ENCODE data around the gene IFNL2. TPM values are rescaled to one million over a fixed set of nuclear protein-coding genes. Genes with fewer than 3 reads are reported as not detected.
"Not testable (repeated sequence)": the region's sequence is repeated elsewhere in the genome, so short reads cannot be mapped to it uniquely, and the experiment has no call there.

The IFNL2 gene
- polyA plus RNA-seq: not detected

GRCh38 chr19:39268085-39268484 is at the start of gene IFNL2:
IFNL2 (plus strand) TSS chr19:39268396; CDS start chr19:39268569, 173 bp downstream.
- not testable (repeated sequence) for H3K4me1 Mint-ChIP-seq, H3K27ac Mint-ChIP-seq, H3K9me3 Mint-ChIP-seq, H3K36me3 Mint-ChIP-seq, H3K4me3 Mint-ChIP-seq
- H3K27me3 Mint-ChIP-seq: peaks cover 22% of the 10 kb centered on the region

- not testable (repeated sequence) for H3K36me3 Mint-ChIP-seq, H3K4me3 Mint-ChIP-seq, H3K27ac Mint-ChIP-seq
Measured at GRCh38 chr19:39219108-39219507, 49.1 kb upstream of the IFNL2 start.

GRCh38 chr19:39223703-39224279 is 44.4 kb upstream of the IFNL2 start:
- peaks cover 0 to 1% (median 0%) of the 10 kb centered on the region in 3 donors for H3K9me3 Mint-ChIP-seq
- no peak overlapping the region for H3K4me3 Mint-ChIP-seq
- H3K4me1 Mint-ChIP-seq: peaks cover 0 to 1% (median 0%) of the 10 kb centered on the region in 3 donors

More at GRCh38 chr19:39219108-39219507, 49.1 kb upstream of the IFNL2 start:
- H3K27me3 Mint-ChIP-seq: peaks cover 29% of the 10 kb centered on the region
- not testable (repeated sequence) for H3K4me1 Mint-ChIP-seq, H3K9me3 Mint-ChIP-seq

DNA sequence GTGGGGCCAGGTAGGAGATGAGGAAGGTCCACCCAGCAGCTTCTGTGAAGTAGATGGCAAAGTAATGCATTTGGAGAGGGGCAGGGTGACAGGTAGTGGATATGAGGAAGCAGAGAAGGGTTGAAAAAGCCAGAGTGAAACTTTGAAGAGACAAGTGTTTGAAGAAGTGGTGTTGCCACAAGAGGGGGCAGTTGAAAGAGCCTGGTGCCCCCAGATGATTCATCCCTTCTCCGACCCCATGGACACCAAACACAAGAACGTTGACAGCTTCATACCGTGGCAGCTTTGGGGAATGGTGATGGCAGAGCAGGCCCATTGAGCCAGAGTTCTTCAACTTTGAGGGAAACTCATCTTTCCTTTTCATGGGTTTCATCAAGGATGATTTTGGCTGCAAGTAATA is 43.3 kb upstream of the IFNL2 start:
- Mint-ChIP-seq H3K9me3 (no peaks in the 10 kb centered on the region), H3K27me3 (peaks cover 34% of the 10 kb centered on the region), H3K36me3 (no peaks in the 10 kb centered on the region), H3K27ac (no peak overlapping the region), H3K4me3 (no peak overlapping the region), H3K4me1 (no peaks in the 10 kb centered on the region)

More at GRCh38 chr19:39223703-39224279, 44.4 kb upstream of the IFNL2 start:
- Mint-ChIP-seq H3K27me3 (peaks cover 38% of the 10 kb centered on the region), H3K36me3 (peaks cover 3% of the 10 kb centered on the region), H3K27ac (no peak overlapping the region)

GRCh38 chr19:39230096-39230764 is 38.0 kb upstream of the IFNL2 start:
- Mint-ChIP-seq H3K27me3 (peaks cover 5% of the 10 kb centered on the region), H3K9me3 (peaks cover 0 to 4% (median 0%) of the 10 kb centered on the region in 3 donors), H3K27ac (no peak overlapping the region), H3K36me3 (no peaks in the 10 kb centered on the region), H3K4me1 (no peaks in the 10 kb centered on the region), H3K4me3 (no peak overlapping the region)

- H3K4me1 Mint-ChIP-seq: peaks cover 0 to 4% (median 4%) of the 10 kb centered on the region in 3 donors
- H3K9me3 Mint-ChIP-seq: peaks cover 0 to 4% (median 0%) of the 10 kb centered on the region in 3 donors
- no peaks in the 10 kb centered on the region for H3K36me3 Mint-ChIP-seq
- H3K27ac Mint-ChIP-seq: no peak overlapping the region
- H3K27me3 Mint-ChIP-seq: peaks cover 8% of the 10 kb centered on the region
- H3K4me3 Mint-ChIP-seq: no peak overlapping the region
Measured at GRCh38 chr19:39232708-39233107, 35.5 kb upstream of the IFNL2 start.

GRCh38 chr19:39236527-39236926 is 31.7 kb upstream of the IFNL2 start:
- Mint-ChIP-seq H3K4me1 (peaks cover 0 to 9% (median 8%) of the 10 kb centered on the region in 3 donors), H3K9me3 (no peaks in the 10 kb centered on the region), H3K27ac (no peak overlapping the region), H3K4me3 (no peak overlapping the region), H3K27me3 (peaks cover 11% of the 10 kb centered on the region), H3K36me3 (no peaks in the 10 kb centered on the region)

DNA sequence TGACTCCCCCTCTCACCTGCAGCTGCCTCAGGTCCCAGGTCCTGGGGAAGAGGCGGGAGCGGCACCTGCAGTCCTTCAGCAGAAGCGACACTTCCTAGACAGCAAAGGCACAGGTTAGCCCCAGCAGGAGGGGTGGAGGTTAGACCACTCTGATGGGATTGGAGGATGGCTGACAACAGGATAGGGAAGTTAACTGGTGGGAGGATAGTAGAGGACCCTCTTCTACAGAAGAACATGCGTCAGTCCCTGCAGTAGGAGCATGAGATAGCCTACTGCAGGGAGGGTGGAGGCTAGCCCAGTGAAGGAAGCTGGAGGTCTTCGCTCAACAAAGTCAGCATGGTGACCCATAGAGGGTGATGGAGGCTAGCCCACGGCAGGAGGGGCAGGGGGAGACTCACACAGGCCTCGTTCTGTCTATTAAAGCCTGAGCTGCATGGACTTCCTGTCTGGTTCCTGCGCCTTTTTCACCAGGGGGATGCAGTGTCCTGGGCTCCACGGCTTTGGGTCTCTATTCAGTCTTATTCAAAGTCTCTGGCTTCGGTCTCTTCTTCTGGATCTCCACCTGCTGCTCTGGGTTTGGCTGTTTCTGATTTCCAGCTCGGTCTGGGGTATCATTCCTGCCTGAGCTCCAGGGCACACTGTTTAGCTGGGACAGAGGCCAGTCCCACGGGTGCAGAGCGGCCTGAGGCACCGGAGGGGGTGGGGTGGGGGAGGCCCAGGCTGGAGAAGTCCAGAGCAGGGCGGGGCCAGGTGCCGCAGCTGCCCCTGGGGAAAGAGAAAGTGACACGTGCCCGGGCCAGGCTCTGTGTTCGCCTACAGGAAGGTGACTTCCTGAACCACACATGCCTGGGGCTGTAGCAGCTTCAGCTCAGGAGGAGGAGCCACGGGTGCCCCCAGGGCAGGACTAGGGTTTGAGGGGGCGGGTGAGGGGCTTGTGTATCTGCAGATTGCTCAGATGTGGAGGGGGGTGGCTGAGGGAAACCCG is 30.7 kb upstream of the IFNL2 start:
- Mint-ChIP-seq H3K4me1 (peaks cover 0 to 9% (median 8%) of the 10 kb centered on the region in 3 donors), H3K27me3 (peaks cover 11% of the 10 kb centered on the region), H3K36me3 (no peaks in the 10 kb centered on the region), H3K9me3 (no peaks in the 10 kb centered on the region), H3K27ac (no peak overlapping the region), H3K4me3 (peak overlapping the region; percentile 43 to 90 (median 78))

GRCh38 chr19:39238209-39238608 is 30.0 kb upstream of the IFNL2 start:
- H3K4me3 Mint-ChIP-seq: peak overlapping the region in 2 of 4 donors; percentile 85 to 90
- H3K4me1 Mint-ChIP-seq: peaks cover 0 to 9% (median 8%) of the 10 kb centered on the region in 3 donors
- H3K27ac Mint-ChIP-seq: no peak overlapping the region
- no peaks in the 10 kb centered on the region for H3K9me3 Mint-ChIP-seq
- no peaks in the 10 kb centered on the region for H3K36me3 Mint-ChIP-seq
- peaks cover 12% of the 10 kb centered on the region for H3K27me3 Mint-ChIP-seq

DNA sequence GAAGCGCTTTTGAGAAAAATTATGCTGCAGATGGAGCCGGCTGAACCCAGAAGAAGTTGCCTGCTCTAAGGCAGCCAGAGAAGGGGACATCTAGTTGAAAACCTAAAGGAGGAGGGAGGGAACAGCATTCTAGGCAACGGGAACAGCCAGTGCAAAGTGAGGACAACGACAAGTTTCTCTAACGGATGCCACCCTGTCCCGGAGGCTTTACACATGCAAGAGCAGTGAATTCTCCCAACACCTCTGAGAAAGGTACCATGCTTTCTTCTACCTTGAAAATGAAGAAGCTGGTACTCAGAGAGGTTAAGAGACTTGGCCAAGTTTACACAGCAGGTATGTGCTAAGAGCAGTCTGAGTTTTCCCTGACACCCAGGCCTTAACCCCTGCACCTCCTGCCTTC is 29.3 kb upstream of the IFNL2 start:
- Mint-ChIP-seq H3K9me3 (no peaks in the 10 kb centered on the region), H3K27ac (no peak overlapping the region), H3K4me1 (peaks cover 0 to 9% (median 8%) of the 10 kb centered on the region in 3 donors), H3K4me3 (no peak overlapping the region), H3K27me3 (peaks cover 15% of the 10 kb centered on the region), H3K36me3 (no peaks in the 10 kb centered on the region)

GRCh38 chr19:39240421-39240820 is 27.8 kb upstream of the IFNL2 start:
- Mint-ChIP-seq H3K27ac (no peak overlapping the region), H3K4me1 (peaks cover 0 to 9% (median 8%) of the 10 kb centered on the region in 3 donors), H3K9me3 (no peaks in the 10 kb centered on the region), H3K27me3 (peaks cover 15% of the 10 kb centered on the region), H3K4me3 (no peak overlapping the region), H3K36me3 (no peaks in the 10 kb centered on the region)

DNA sequence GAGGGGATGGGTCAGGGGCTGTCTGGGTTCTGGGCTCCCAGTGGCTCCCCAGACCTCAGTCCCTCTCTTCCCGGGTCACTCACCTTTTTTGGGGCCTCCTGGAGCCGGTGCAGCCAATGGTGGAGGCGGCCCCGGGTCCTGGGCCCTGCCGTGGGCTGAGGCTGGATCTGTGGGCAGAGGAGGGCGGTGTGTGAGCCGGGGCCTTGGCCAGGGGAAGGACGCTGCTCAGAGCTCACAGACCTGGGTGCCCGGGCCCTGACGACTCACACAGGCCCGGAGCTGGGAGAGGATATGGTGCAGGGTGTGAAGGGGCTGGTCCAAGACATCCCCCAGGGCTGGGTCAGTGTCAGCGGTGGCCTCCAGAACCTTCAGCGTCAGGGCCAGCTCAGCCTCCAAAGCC is 24.5 kb upstream of the IFNL2 start:
- not testable (repeated sequence) for H3K4me3 Mint-ChIP-seq, H3K36me3 Mint-ChIP-seq, H3K9me3 Mint-ChIP-seq, H3K4me1 Mint-ChIP-seq, H3K27ac Mint-ChIP-seq
- H3K27me3 Mint-ChIP-seq: peaks cover 11% of the 10 kb centered on the region

DNA sequence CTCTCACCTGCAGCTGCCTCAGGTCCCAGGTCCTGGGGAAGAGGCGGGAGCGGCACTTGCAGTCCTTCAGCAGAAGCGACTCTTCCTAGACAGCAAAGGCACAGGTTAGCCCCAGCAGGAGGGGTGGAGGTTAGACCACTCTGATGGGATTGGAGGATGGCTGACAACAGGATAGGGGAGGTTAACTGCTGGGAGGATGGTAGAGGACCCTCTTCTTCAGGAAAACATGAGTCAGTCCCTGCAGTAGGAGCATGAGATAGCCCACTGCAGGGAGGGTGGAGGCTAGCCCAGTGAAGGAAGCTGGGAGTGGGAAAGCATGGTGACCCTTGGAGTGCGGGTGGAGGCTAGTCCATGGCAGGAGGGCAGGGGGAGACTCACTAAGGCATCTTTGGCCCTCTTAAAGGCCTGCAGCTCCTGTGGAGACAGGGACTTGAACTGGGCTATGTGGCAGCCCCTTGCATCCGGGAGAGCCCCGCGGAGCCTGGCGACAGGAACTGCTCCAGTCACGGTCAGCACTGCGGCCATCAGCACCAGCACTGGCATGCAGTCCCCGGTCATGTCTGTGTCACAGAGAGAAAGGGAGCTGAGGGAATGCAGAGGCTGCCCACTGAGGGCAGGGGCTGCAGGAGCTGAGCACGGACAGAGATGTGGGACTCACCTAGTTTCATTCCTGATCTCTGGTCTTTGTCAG is 23.6 kb upstream of the IFNL2 start, which contains the start of gene IFNL3:
TSS of gene IFNL3 (minus strand) at position 597 of the 691 bp plus-strand sequence. CDS start at position 558, 39 bp downstream.
- H3K9me3 Mint-ChIP-seq, H3K4me1 Mint-ChIP-seq, H3K27ac Mint-ChIP-seq, H3K36me3 Mint-ChIP-seq, H3K4me3 Mint-ChIP-seq: not testable (repeated sequence)
- peaks cover 13% of the 10 kb centered on the region for H3K27me3 Mint-ChIP-seq

GRCh38 chr19:39245166-39245565 is 23.0 kb upstream of the IFNL2 start:
- H3K27me3 Mint-ChIP-seq: peaks cover 13% of the 10 kb centered on the region
- H3K27ac Mint-ChIP-seq: not testable (repeated sequence)

More at GRCh38 chr19:39245166-39245565, 23.0 kb upstream of the IFNL2 start:
- not testable (repeated sequence) for H3K36me3 Mint-ChIP-seq, H3K4me1 Mint-ChIP-seq, H3K4me3 Mint-ChIP-seq, H3K9me3 Mint-ChIP-seq
